HFF-Myc (cell line): Measurements from ENCODE around the gene PACRG.

Experiments
- DNase-seq: peaks from one replicate; pipeline ENCODE4 v3.0.0-alpha.2; 2011; ENCODE audit warnings: low read depth; ENCODE audit errors: extremely low read depth
- H3K4me3 ChIP-seq: replicated peaks from 2 replicates; pipeline ENCODE4 v1.5.1; 2011; ENCODE audit warnings: low read depth, mild to moderate bottlenecking, control low read depth, low read length
- CTCF ChIP-seq: IDR thresholded peaks from 2 replicates; pipeline ENCODE4 v1.5.1; 2012; ENCODE audit warnings: mild to moderate bottlenecking, low read depth, low read length, control low read depth; ENCODE audit errors: missing control alignments

The PACRG gene

GRCh38 chr6:163121270-163121669 is 393.5 kb downstream of the PACRG start:
- H3K4me3 ChIP-seq, result no peak overlapping the region
- no peak for DNase-seq
- TF ChIP-seq CTCF, result no peak

- DNase-seq, result no peak
- TF ChIP-seq CTCF, result no peak
Observed at GRCh38 chr6:163122365-163122764, 394.6 kb downstream of the PACRG start.

GRCh38 chr6:163123098-163123497 is 395.3 kb downstream of the PACRG start:
- TF ChIP-seq CTCF, result no peak
- DNase-seq, result no peak
- H3K4me3 ChIP-seq, result no peak overlapping the region

More at GRCh38 chr6:163122365-163122764, 394.6 kb downstream of the PACRG start:
- no peak overlapping the region for H3K4me3 ChIP-seq

- no peak for DNase-seq
- no peak overlapping the region for H3K4me3 ChIP-seq
- TF ChIP-seq CTCF, result no peak
Observed at GRCh38 chr6:163126741-163127140, 399.0 kb downstream of the PACRG start.

- TF ChIP-seq CTCF, result no peak
- H3K4me3 ChIP-seq, result no peak overlapping the region
- DNase-seq, result no peak
Observed at GRCh38 chr6:163127587-163127986, 399.8 kb downstream of the PACRG start.

- DNase-seq, result no peak
- H3K4me3 ChIP-seq, result no peak overlapping the region
- TF ChIP-seq CTCF, result no peak
Observed at GRCh38 chr6:163128324-163128723, 400.6 kb downstream of the PACRG start.

GRCh38 chr6:163132050-163132750 is 404.4 kb downstream of the PACRG start:
- TF ChIP-seq CTCF, result no peak
- DNase-seq, result no peak
- no peak overlapping the region for H3K4me3 ChIP-seq
